Lower leg skin (tissue), 4 donors: Measurements from ENCODE around the gene SPPL2A. TPM values are rescaled to one million over a fixed set of nuclear protein-coding genes. Genes with fewer than 3 reads are reported as not detected.

Source experiments
- DNase-seq, 2 donors: peaks; one replicate each; pipeline ENCODE4 v3.0.0-alpha.2; 2019; ENCODE audit warnings: low spot score in 2 of 2
- H3K4me3 ChIP-seq: fragments of 200-600 bp; sonication (generic); 2 replicates; pipeline ENCODE4 v1.5.1; 2017; ENCODE audit warnings: mild to moderate bottlenecking, low read depth; ENCODE audit not compliant: poor library complexity, severe bottlenecking
- CTCF ChIP-seq, 3 donors: fragments of 450-650 bp; IDR thresholded peaks; one replicate each; pipeline ENCODE4 v1.5.1; 2016; ENCODE audit warnings: antibody characterized with exemption in 3 of 3, mild to moderate bottlenecking in 3 of 3, moderate library complexity in 2 of 3
- POLR2A ChIP-seq, 2 donors: fragments of 450-650 bp; IDR thresholded peaks; one replicate each; pipeline ENCODE4 v1.6.1; 2016 to 2017; ENCODE audit warnings: antibody characterized with exemption in 2 of 2, mild to moderate bottlenecking in 1 of 2, moderate library complexity in 1 of 2
- WGBS, 2 donors: methylation state at CpG; one replicate each; pipeline ENCODE4 v1.1.5; 2018; 5-methylcytosine and 5-hydroxymethylcytosine counted together
- intact Hi-C: fragments of 100-400 bp; cut with DNase I; formaldehyde crosslinking; loops from one replicate; pipeline ENCODE4 v1.15.0; 2023; ENCODE audit warnings: low total_unique reads
- total RNA-seq, 4 donors: library from RNA; depleted of rRNA; stranded (reverse); fragments of >200 nt; gene quantifications; one replicate each; pipeline ENCODE4 v1.1.0, GENCODE V29; 2016

SPPL2A gene
- total RNA-seq, 4 donors from 2014 or later: 116 to 404 (median 151) TPM

DNA sequence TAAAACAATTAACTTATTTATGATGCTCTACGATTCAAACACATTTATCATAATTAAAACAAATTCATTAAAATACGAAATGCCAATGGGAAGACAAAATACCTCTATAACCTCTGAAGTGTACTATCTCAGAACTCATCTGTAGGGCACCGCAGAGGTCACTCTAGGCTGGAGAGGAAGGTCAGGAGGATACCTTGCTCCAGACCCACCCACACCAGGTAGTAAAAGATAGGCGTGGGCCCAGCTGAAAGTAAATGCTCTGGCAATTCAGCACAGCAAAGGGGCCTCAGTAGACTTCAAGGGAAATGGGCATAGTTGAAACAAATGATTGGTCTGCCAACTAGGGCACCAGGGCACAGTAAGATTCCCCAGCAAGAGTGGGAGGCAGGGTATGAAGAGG lies 26.0 kb upstream of the SPPL2A start:
- no peak for TF ChIP-seq POLR2A (IDR thresholded peaks at IDR 0.05)
- TF ChIP-seq CTCF (IDR thresholded peaks at IDR 0.05): no peak
- intact Hi-C loops: no loop called here
- WGBS, 2 donors: 64 to 88% methylated on average over 4 of the region's 4 CpGs
- no peak overlapping the region for H3K4me3 ChIP-seq
- DNase-seq: peak in 1 of 2 donors; percentile 17

- intact Hi-C loops: no loop called here
- 72 to 74% methylated on average over 7 of the region's 7 CpGs for WGBS, 2 donors
- DNase-seq: peak in 1 of 2 donors; percentile 17
- no peak for TF ChIP-seq CTCF (IDR thresholded peaks at IDR 0.05)
- no peak for TF ChIP-seq POLR2A (IDR thresholded peaks at IDR 0.05)
- H3K4me3 ChIP-seq: no peak overlapping the region
Observed at GRCh38 chr15:50790778-50791453, 25.4 kb upstream of the SPPL2A start.

DNA sequence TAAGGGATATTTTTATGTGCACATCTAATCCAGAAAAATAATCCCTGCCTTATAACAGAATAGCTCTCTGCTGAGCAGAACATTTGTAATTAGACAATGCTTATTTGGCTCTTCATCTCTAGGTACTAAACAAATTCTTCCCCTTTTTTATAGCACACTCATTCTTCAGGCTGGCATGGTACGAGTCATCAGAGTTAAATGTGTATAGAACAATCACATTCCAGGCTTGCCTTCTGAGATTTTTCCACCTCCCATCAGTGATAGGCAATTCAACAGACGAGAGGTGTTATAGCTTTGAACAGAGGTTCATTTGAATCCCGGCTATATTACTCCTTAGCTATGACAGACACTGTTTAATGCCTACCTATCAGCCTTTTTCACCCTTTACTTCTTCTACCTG lies 21.4 kb upstream of the SPPL2A start:
- no peak for DNase-seq
- 50 to 52% methylated on average over 3 of the region's 3 CpGs for WGBS, 2 donors
- no peak overlapping the region for H3K4me3 ChIP-seq
- TF ChIP-seq CTCF (IDR thresholded peaks at IDR 0.05) (no peak), POLR2A (IDR thresholded peaks at IDR 0.05) (no peak)
- intact Hi-C loops: no loop called here

DNA sequence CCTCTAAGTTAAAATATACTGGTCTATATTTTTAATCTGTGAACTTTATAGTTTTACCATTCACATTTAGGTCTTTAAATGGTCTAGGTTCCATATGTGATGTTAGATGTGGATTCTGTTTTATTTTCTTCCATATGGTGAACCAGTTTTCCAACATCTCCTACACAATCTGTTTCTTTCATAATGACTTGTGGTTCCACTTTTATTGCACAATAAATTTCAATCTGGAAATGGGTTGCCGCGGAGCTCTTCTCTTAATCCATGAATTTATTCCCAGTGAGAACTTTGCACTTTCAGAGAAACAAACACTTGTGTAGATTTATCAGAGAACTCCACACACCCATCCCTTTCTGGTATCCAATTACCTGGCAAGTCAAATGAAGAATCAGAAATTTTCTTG lies 20.9 kb upstream of the SPPL2A start:
- WGBS, 2 donors: 36 to 53% methylated on average over 2 of the region's 2 CpGs
- no peak for TF ChIP-seq CTCF (IDR thresholded peaks at IDR 0.05)
- TF ChIP-seq POLR2A (IDR thresholded peaks at IDR 0.05): no peak
- intact Hi-C loops: no loop called here
- no peak for DNase-seq
- H3K4me3 ChIP-seq: no peak overlapping the region

GRCh38 chr15:50783895-50784294 lies 18.4 kb upstream of the SPPL2A start:
- intact Hi-C loops: no loop called here
- no peak for TF ChIP-seq POLR2A (IDR thresholded peaks at IDR 0.05)
- TF ChIP-seq CTCF (IDR thresholded peaks at IDR 0.05): no peak
- DNase-seq: no peak
- H3K4me3 ChIP-seq: no peak overlapping the region

DNA sequence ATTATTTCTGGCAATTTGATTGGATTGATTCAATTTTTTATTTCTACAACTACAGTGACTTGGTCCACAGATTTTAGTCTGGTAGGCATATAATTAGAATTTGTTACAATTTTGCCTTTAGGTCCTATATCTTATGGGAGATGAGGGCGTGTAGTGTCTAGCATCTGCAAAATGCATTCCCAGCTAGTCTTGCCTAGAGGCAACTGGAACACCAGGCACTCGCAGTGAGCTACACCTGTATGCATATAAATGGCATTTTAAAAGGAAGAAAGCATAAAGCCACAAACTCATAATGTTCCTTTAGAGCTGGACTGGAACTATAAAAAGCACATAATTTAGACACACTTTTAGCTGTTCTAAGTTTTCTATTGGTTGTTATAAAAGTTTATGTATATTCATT lies 17.9 kb upstream of the SPPL2A start:
- H3K4me3 ChIP-seq: no peak overlapping the region
- peak in 1 of 2 donors; percentile 14 for DNase-seq
- WGBS, 2 donors: 36 to 38% methylated on average over 2 of the region's 2 CpGs
- intact Hi-C loops: no loop called here
- no peak for TF ChIP-seq CTCF (IDR thresholded peaks at IDR 0.05)
- TF ChIP-seq POLR2A (IDR thresholded peaks at IDR 0.05): no peak
